C4-2B (cell line): ENCODE results near the gene SYNGR3.

Experiments
- CTCF ChIP-seq: fragments of 450-650 bp; conservative IDR thresholded peaks from 2 replicates; pipeline ENCODE4 v1.5.1; 2017; ENCODE audit warnings: mild to moderate bottlenecking
- ZFX ChIP-seq: fragments of 450-650 bp; IDR thresholded peaks from 2 replicates; pipeline ENCODE4 v1.6.1; 2017

- TF ChIP-seq CTCF: no peak
- no peak for TF ChIP-seq ZFX
Observed at GRCh38 chr16:1941162-1942046, 48.4 kb upstream of the SYNGR3 start.
